Measurements from ENCODE around the gene ZBTB7C.

ZBTB7C gene

GRCh38 chr18:48074929-48075706, 334.1 kb downstream of the ZBTB7C start:
- H3K27me3 ChIP-seq (ENCODE audit: low read length), result no peaks in the 10 kb centered on the region

GRCh38 chr18:48073211-48073930, 335.8 kb downstream of the ZBTB7C start:
- no peak overlapping the region for H3K27ac ChIP-seq (ENCODE audit: low read depth, low read length)
- H3K4me3 ChIP-seq (ENCODE audit: insufficient read depth, low read length, poor library complexity, severe bottlenecking), result no peak overlapping the region
- no peaks in the 10 kb centered on the region for H3K9me3 ChIP-seq (ENCODE audit: insufficient read depth, low read length)
- no peak for TF ChIP-seq EZH2phosphoT487 (conservative IDR thresholded peaks at IDR 0.05; ENCODE audit: low read length)
- TF ChIP-seq CTCF (IDR thresholded peaks at IDR 0.05; ENCODE audit: insufficient read depth, low read length, poor library complexity, severe bottlenecking), result no peak
- no peak overlapping the region for H3K4me2 ChIP-seq (ENCODE audit: low read depth, low read length, poor library complexity, severe bottlenecking)
- no peak overlapping the region for H2AFZ ChIP-seq (ENCODE audit: low read depth, low read length, severe bottlenecking)
- no peak overlapping the region for H3K9ac ChIP-seq (ENCODE audit: low read length)
- H4K20me1 ChIP-seq (ENCODE audit: low read depth, low read length), result no peaks in the 10 kb centered on the region
- H3K9me2 ChIP-seq (replicated peaks; ENCODE audit: insufficient read depth, low read length), result no peaks in the 10 kb centered on the region
- H3F3A ChIP-seq (ENCODE audit: insufficient read depth), result no peaks in the 10 kb centered on the region
- no peaks in the 10 kb centered on the region for H3K79me2 ChIP-seq (ENCODE audit: insufficient read depth, low read length)
- H3K36me3 ChIP-seq (ENCODE audit: low read length), result no peaks in the 10 kb centered on the region
- H3K27me3 ChIP-seq (ENCODE audit: low read length), result no peaks in the 10 kb centered on the region

More at GRCh38 chr18:48074929-48075706, 334.1 kb downstream of the ZBTB7C start:
- H3K9me3 ChIP-seq (ENCODE audit: insufficient read depth, low read length), result no peaks in the 10 kb centered on the region
- no peaks in the 10 kb centered on the region for H3K79me2 ChIP-seq (ENCODE audit: insufficient read depth, low read length)
- H3K36me3 ChIP-seq (ENCODE audit: low read length), result no peaks in the 10 kb centered on the region
- H4K20me1 ChIP-seq (ENCODE audit: low read depth, low read length), result no peaks in the 10 kb centered on the region
- H3K9me2 ChIP-seq (replicated peaks; ENCODE audit: insufficient read depth, low read length), result no peaks in the 10 kb centered on the region
- no peak overlapping the region for H3K9ac ChIP-seq (ENCODE audit: low read length)
- no peaks in the 10 kb centered on the region for H3F3A ChIP-seq (ENCODE audit: insufficient read depth)
- H2AFZ ChIP-seq (ENCODE audit: low read depth, low read length, severe bottlenecking), result no peak overlapping the region
- H3K27ac ChIP-seq (ENCODE audit: low read depth, low read length), result no peak overlapping the region
- H3K4me3 ChIP-seq (ENCODE audit: insufficient read depth, low read length, poor library complexity, severe bottlenecking), result no peak overlapping the region
- no peak for TF ChIP-seq CTCF (IDR thresholded peaks at IDR 0.05; ENCODE audit: insufficient read depth, low read length, poor library complexity, severe bottlenecking)
- no peak for TF ChIP-seq EZH2phosphoT487 (conservative IDR thresholded peaks at IDR 0.05; ENCODE audit: low read length)
- no peak overlapping the region for H3K4me2 ChIP-seq (ENCODE audit: low read depth, low read length, poor library complexity, severe bottlenecking)

DNA sequence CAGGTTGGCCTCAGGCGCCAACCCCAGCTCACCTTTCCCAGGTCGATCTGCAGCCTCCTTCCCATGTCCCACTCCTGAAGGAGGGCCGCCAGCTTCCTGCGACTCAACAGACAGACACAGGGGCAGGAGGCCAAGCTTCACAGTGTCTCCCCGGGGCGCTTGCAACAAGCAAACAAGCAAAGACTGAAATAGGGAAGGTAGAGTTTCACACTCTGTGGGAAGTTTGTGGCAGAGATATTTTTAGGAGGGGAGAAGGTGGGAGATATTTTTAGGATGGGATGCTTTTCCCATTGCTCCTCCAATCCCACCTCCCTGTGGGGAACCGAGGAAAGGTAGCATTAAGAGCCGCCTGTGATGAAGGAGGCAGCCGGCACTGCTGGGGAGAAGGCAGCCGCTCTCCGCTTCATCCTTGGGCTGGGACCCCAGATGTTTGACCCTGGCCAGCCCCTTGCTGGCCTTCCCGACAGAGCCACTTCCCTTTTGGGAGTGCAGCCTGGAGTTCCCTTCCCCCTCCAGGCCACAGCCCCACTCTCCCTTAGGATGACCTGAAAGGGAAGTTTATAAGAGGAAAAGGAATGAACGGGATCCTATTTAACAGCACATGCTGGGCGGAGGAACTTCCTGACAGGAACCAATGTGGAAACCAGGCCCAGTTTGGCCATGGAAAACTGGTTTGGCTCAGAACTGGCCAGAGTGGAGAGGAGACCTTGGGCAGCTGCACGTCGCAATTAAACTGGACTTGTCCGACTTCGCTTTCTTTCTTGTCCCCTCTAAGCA, 336.6 kb downstream of the ZBTB7C start:
- Histone ChIP-seq H3K4me3 (ENCODE audit: insufficient read depth, low read length, poor library complexity, severe bottlenecking) (no peak overlapping the region), H3K79me2 (ENCODE audit: insufficient read depth, low read length) (no peaks in the 10 kb centered on the region), H3K9me3 (ENCODE audit: insufficient read depth, low read length) (no peaks in the 10 kb centered on the region), H3K9ac (ENCODE audit: low read length) (no peak overlapping the region), H2AFZ (ENCODE audit: low read depth, low read length, severe bottlenecking) (no peak overlapping the region), H3K27ac (ENCODE audit: low read depth, low read length) (no peak overlapping the region), H3K27me3 (ENCODE audit: low read length) (no peaks in the 10 kb centered on the region), H3K4me2 (ENCODE audit: low read depth, low read length, poor library complexity, severe bottlenecking) (no peak overlapping the region), H3F3A (ENCODE audit: insufficient read depth) (no peaks in the 10 kb centered on the region), H3K36me3 (ENCODE audit: low read length) (no peaks in the 10 kb centered on the region), H3K9me2 (replicated peaks; ENCODE audit: insufficient read depth, low read length) (no peaks in the 10 kb centered on the region), H4K20me1 (ENCODE audit: low read depth, low read length) (no peaks in the 10 kb centered on the region)
- TF ChIP-seq CTCF (IDR thresholded peaks at IDR 0.05; ENCODE audit: insufficient read depth, low read length, poor library complexity, severe bottlenecking) (no peak), EZH2phosphoT487 (conservative IDR thresholded peaks at IDR 0.05; ENCODE audit: low read length) (no peak)

Measured in SU-DHL-6 (cell line).